H9 (cell line): ENCODE measurements around the gene MTSS2. TPM values are rescaled to one million over a fixed set of nuclear protein-coding genes. Genes with fewer than 3 reads are reported as not detected.

ENCODE experiments used
- DNase-seq: peaks from one replicate; pipeline ENCODE4 v3.0.0-alpha.2; 2017
- H2AFZ ChIP-seq: one replicate; pipeline ENCODE4 v1.6.1; 2013; ENCODE audit warnings: mild to moderate bottlenecking, low read length, control low read depth, moderate library complexity
- H2AK5ac ChIP-seq: 2 replicates; pipeline ENCODE4 v1.6.1; 2013; ENCODE audit warnings: low read length, control low read depth, mixed read lengths; ENCODE audit not compliant: insufficient read length
- H2BK120ac ChIP-seq: one replicate; pipeline ENCODE4 v1.6.1; 2013; ENCODE audit warnings: low read depth, mild to moderate bottlenecking, low read length, control low read depth, inconsistent platforms; ENCODE audit not compliant: poor library complexity, severe bottlenecking
- H2BK12ac ChIP-seq: 2 replicates; pipeline ENCODE4 v1.6.1; 2013; ENCODE audit warnings: low read length, control low read depth, mixed read lengths, low read depth; ENCODE audit not compliant: insufficient read length
- H2BK15ac ChIP-seq: 2 replicates; pipeline ENCODE4 v1.6.1; 2013; ENCODE audit warnings: low read depth, low read length, control low read depth
- H2BK20ac ChIP-seq: one replicate; pipeline ENCODE4 v1.6.1; 2013; ENCODE audit warnings: low read depth, mild to moderate bottlenecking, low read length, control low read depth, inconsistent platforms; ENCODE audit not compliant: poor library complexity, severe bottlenecking
- H2BK5ac ChIP-seq: 2 replicates; pipeline ENCODE4 v1.6.1; 2013; ENCODE audit warnings: low read length, control low read depth, mixed read lengths; ENCODE audit not compliant: insufficient read length
- H3K14ac ChIP-seq: 2 replicates; pipeline ENCODE4 v1.6.1; 2013; ENCODE audit warnings: low read length, control low read depth; ENCODE audit not compliant: insufficient read depth
- H3K18ac ChIP-seq: 2 replicates; pipeline ENCODE4 v1.6.1; 2013; ENCODE audit warnings: low read depth, mild to moderate bottlenecking, mixed read lengths, low read length, control low read depth; ENCODE audit not compliant: insufficient read length
- H3K23ac ChIP-seq: 2 replicates; pipeline ENCODE4 v1.6.1; 2013; ENCODE audit warnings: low read length, control low read depth, mixed read lengths, low read depth; ENCODE audit not compliant: insufficient read length
- H3K23me2 ChIP-seq: 2 replicates; pipeline ENCODE4 v1.6.1; 2013; ENCODE audit warnings: low read depth, mild to moderate bottlenecking, mixed read lengths, low read length, control low read depth; ENCODE audit not compliant: insufficient read length, poor library complexity, severe bottlenecking
- H3K27ac ChIP-seq: 2 replicates; pipeline ENCODE4 v1.5.1; 2013; ENCODE audit warnings: low read length, control low read depth, mixed read lengths, low read depth; ENCODE audit not compliant: insufficient read length
- H3K27me3 ChIP-seq: 2 replicates; pipeline ENCODE4 v1.6.1; 2013; ENCODE audit warnings: low read length, control low read depth, inconsistent platforms; ENCODE audit not compliant: insufficient read depth
- H3K4ac ChIP-seq: 2 replicates; pipeline ENCODE4 v1.6.1; 2013; ENCODE audit warnings: low read depth, mild to moderate bottlenecking, control low read depth, inconsistent platforms, low read length, moderate library complexity
- H3K4me1 ChIP-seq: 2 replicates; pipeline ENCODE4 v1.6.1; 2013; ENCODE audit warnings: low read length, control low read depth, inconsistent platforms; ENCODE audit not compliant: insufficient read depth
- H3K4me2 ChIP-seq: 2 replicates; pipeline ENCODE4 v1.6.1; 2013; ENCODE audit warnings: low read length, control low read depth, mixed read lengths; ENCODE audit not compliant: insufficient read length, insufficient read depth
- H3K56ac ChIP-seq: 2 replicates; pipeline ENCODE4 v1.6.1; 2013; ENCODE audit warnings: low read depth, mild to moderate bottlenecking, mixed read lengths, low read length, control low read depth; ENCODE audit not compliant: insufficient read length
- H3K79me1 ChIP-seq: 2 replicates; pipeline ENCODE4 v1.6.1; 2013; ENCODE audit warnings: low read depth, mild to moderate bottlenecking, moderate library complexity, low read length, control low read depth, inconsistent platforms; ENCODE audit not compliant: insufficient read depth, poor library complexity, severe bottlenecking
- H3K79me2 ChIP-seq: 2 replicates; pipeline ENCODE4 v1.6.1; 2013; ENCODE audit warnings: low read length, control low read depth, inconsistent platforms; ENCODE audit not compliant: insufficient read depth
- H3K9ac ChIP-seq: 2 replicates; pipeline ENCODE4 v1.6.1; 2013; ENCODE audit warnings: low read length, control low read depth, mixed read lengths; ENCODE audit not compliant: insufficient read length; ENCODE audit errors: extremely low read depth
- H3K9me3 ChIP-seq: one replicate; pipeline ENCODE4 v1.6.1; 2013; ENCODE audit warnings: low read depth, low read length, inconsistent platforms; ENCODE audit not compliant: control insufficient read depth
- H3T11ph ChIP-seq: one replicate; pipeline ENCODE4 v1.6.1; 2013; ENCODE audit warnings: mild to moderate bottlenecking, low read length, control low read depth, inconsistent platforms
- H4K20me1 ChIP-seq: one replicate; pipeline ENCODE4 v1.6.1; 2013; ENCODE audit not compliant: control insufficient read depth, insufficient read length, insufficient read depth
- H4K5ac ChIP-seq: 2 replicates; pipeline ENCODE4 v1.6.1; 2013; ENCODE audit warnings: low read depth, mild to moderate bottlenecking, mixed read lengths, low read length, control low read depth; ENCODE audit not compliant: insufficient read length
- H4K8ac ChIP-seq: replicated peaks from 2 replicates; pipeline ENCODE4 v1.6.1; 2013; ENCODE audit warnings: low read length, control low read depth, mixed read lengths, low read depth; ENCODE audit not compliant: insufficient read length
- H4K91ac ChIP-seq: 2 replicates; pipeline ENCODE4 v1.6.1; 2013; ENCODE audit warnings: low read depth, mild to moderate bottlenecking, moderate library complexity, mixed read lengths, low read length, control low read depth; ENCODE audit not compliant: insufficient read length
- H3K27ac Mint-ChIP-seq, 3 experiments: 2 replicates in 2 of 3; 3 replicates in 1 of 3; pipeline ENCODE4 v1.8.0; 2020 to 2021; ENCODE audit warnings: mixed read lengths in 3 of 3, mild to moderate bottlenecking in 1 of 3, moderate library complexity in 1 of 3
- H3K27me3 Mint-ChIP-seq: 2 replicates; pipeline ENCODE4 v1.8.0; 2021; ENCODE audit warnings: low read depth, mild to moderate bottlenecking, moderate library complexity, mixed read lengths
- H3K36me3 Mint-ChIP-seq, 3 experiments: 2 replicates in 2 of 3; 3 replicates in 1 of 3; pipeline ENCODE4 v1.8.0; 2020 to 2021; ENCODE audit warnings: low read depth in 3 of 3, mixed read lengths in 3 of 3; ENCODE audit not compliant: insufficient read depth in 1 of 3
- H3K4me1 Mint-ChIP-seq, 2 experiments: 2 replicates each; pipeline ENCODE4 v1.8.0; 2020; ENCODE audit warnings: mixed read lengths in 2 of 2
- H3K4me3 Mint-ChIP-seq, 2 experiments: 2 replicates in 1 of 2; 3 replicates in 1 of 2; pipeline ENCODE4 v1.8.0; 2020 to 2021; ENCODE audit warnings: mild to moderate bottlenecking in 2 of 2, mixed read lengths in 2 of 2, moderate library complexity in 1 of 2
- H3K9me3 Mint-ChIP-seq, 2 experiments: 2 replicates in 1 of 2; 3 replicates in 1 of 2; pipeline ENCODE4 v1.8.0; 2020; ENCODE audit warnings: mild to moderate bottlenecking in 2 of 2, mixed read lengths in 2 of 2, moderate library complexity in 1 of 2
- WGBS: extraction: QIAGEN DNeasy Blood & Tissue Kit; methylation state at CpG from one replicate; pipeline ENCODE4 v1.1.7; 2013; ENCODE audit warnings: missing lambda C conversion rate, low lambda C conversion rate, mixed read lengths; ENCODE audit not compliant: insufficient read length; ENCODE audit errors: extremely low coverage; 5-methylcytosine and 5-hydroxymethylcytosine counted together
- total RNA-seq: library from RNA; stranded (reverse); gene quantifications from 2 replicates; pipeline ENCODE4 v1.2.1, GENCODE V29; 2021
- TF ChIP-seq, protein P1 (sequence below): fragments of 200-600 bp; sonication (generic); conservative IDR thresholded peaks from 3 replicates; pipeline ENCODE4 v1.8.0; 2021; ENCODE audit warnings: antibody characterized with exemption, mild to moderate bottlenecking

The MTSS2 gene
- total RNA-seq, 1 experiment from 2014 or later, result 41.0 TPM

DNA sequence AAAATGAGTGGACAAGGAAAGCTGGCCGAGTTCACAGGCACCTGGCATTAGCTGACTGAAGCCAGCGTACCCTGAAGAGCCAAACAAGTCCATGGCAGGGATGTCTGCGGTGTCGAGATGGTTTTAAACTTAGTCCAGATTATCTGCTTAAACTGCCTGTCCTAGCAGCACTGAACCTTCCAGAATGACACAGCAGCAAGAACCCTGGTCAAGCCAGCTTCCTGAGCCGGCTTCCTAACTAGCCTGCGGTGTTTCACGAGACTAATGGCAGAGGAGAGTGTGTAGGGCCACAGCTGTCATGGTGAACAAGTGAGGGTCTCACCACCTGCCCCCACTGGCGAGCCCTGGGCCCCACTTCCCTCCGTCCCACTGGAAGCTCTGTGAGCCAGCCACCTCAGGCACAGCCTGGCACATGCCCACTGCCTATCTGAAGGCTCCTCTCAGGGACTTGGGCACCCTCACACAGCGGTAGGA lies 28.8 kb upstream of the MTSS2 start:
- Histone ChIP-seq H3T11ph (no peak overlapping the region), H3K9me3 (no peaks in the 10 kb centered on the region), H2BK120ac (no peak overlapping the region), H2BK20ac (no peak overlapping the region), H4K8ac (no peak overlapping the region), H2AFZ (no peak overlapping the region), H4K91ac (no peak overlapping the region), H3K23ac (no peak overlapping the region), H3K56ac (no peak overlapping the region), H4K20me1 (no peaks in the 10 kb centered on the region), H4K5ac (no peak overlapping the region), H3K27me3 (no peaks in the 10 kb centered on the region), H3K9ac (no peak overlapping the region), H2AK5ac (no peak overlapping the region), H3K4me1 (peaks cover 9% of the 10 kb centered on the region; the same call in 1 of the 2 replicates), H3K79me2 (no peaks in the 10 kb centered on the region), H3K14ac (peak overlapping the region; percentile 28; the same call in 1 of the 2 replicates), H3K4me2 (no peak overlapping the region), H3K4ac (no peak overlapping the region), H3K23me2 (no peaks in the 10 kb centered on the region), H3K27ac (no peak overlapping the region), H2BK5ac (no peak overlapping the region), H2BK15ac (no peak overlapping the region), H3K79me1 (no peaks in the 10 kb centered on the region), H3K18ac (no peak overlapping the region), H2BK12ac (no peak overlapping the region)
- Mint-ChIP-seq H3K4me1 (peaks cover 45 to 53% of the 10 kb centered on the region in 2 experiments), H3K36me3 (peaks cover 6 to 14% (median 6%) of the 10 kb centered on the region in 3 experiments; a peak in 6 of 7 replicates), H3K4me3 (no peak overlapping the region), H3K27me3 (no peaks in the 10 kb centered on the region), H3K27ac (peak overlapping the region in 2 of 3 experiments; percentile 77 to 78; a peak in 3 of 7 replicates), H3K9me3 (no peaks in the 10 kb centered on the region)
- TF ChIP-seq, protein P1, sequence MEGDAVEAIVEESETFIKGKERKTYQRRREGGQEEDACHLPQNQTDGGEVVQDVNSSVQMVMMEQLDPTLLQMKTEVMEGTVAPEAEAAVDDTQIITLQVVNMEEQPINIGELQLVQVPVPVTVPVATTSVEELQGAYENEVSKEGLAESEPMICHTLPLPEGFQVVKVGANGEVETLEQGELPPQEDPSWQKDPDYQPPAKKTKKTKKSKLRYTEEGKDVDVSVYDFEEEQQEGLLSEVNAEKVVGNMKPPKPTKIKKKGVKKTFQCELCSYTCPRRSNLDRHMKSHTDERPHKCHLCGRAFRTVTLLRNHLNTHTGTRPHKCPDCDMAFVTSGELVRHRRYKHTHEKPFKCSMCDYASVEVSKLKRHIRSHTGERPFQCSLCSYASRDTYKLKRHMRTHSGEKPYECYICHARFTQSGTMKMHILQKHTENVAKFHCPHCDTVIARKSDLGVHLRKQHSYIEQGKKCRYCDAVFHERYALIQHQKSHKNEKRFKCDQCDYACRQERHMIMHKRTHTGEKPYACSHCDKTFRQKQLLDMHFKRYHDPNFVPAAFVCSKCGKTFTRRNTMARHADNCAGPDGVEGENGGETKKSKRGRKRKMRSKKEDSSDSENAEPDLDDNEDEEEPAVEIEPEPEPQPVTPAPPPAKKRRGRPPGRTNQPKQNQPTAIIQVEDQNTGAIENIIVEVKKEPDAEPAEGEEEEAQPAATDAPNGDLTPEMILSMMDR, result no peak
- DNase-seq, result no peak
- WGBS, result no CpG with 5 or more reads among the region's 10 CpGs
